Hematopoietic multipotent progenitor cell treated with erythropoietin and hydrocortisone succinate and interleukin-3 and kit ligand, for 17 days (in vitro differentiated cells): Measurements from ENCODE around the gene TYRP1.

Experiments
- DNase-seq: peaks from one replicate; pipeline ENCODE4 v3.0.0-alpha.2; 2015; ENCODE audit warnings: low spot score

TYRP1 gene

GRCh38 chr9:12730927-12731326, 37.7 kb downstream of the TYRP1 start:
- no peak for DNase-seq

- no peak for DNase-seq
Measured at GRCh38 chr9:12732971-12733370, 39.8 kb downstream of the TYRP1 start.

GRCh38 chr9:12735665-12736064, 42.5 kb downstream of the TYRP1 start:
- no peak for DNase-seq

GRCh38 chr9:12737871-12738270, 44.7 kb downstream of the TYRP1 start:
- no peak for DNase-seq

GRCh38 chr9:12739014-12739652, 45.9 kb downstream of the TYRP1 start:
- no peak for DNase-seq

- no peak for DNase-seq
Measured at GRCh38 chr9:12740845-12741244, 47.7 kb downstream of the TYRP1 start.

GRCh38 chr9:12748016-12748415, 54.8 kb downstream of the TYRP1 start:
- no peak for DNase-seq

- DNase-seq: no peak
Measured at GRCh38 chr9:12748954-12749353, 55.8 kb downstream of the TYRP1 start.

GRCh38 chr9:12753931-12754330, 60.7 kb downstream of the TYRP1 start:
- no peak for DNase-seq

GRCh38 chr9:12759761-12760160, 66.6 kb downstream of the TYRP1 start:
- DNase-seq: no peak
